Stimulated activated CD8-positive, alpha-beta memory T cell treated with anti-CD3 and anti-CD28 coated beads, Interleukin-7, amount 100 ng/mL, for 1 hour (primary cell): Measurements from ENCODE around the gene RXRA.
A peak's percentile ranks its signal among the peaks of the same experiment; 100 is the strongest.
"Not testable (repeated sequence)": the region's sequence is repeated elsewhere in the genome, so short reads cannot be mapped to it uniquely, and the experiment has no call there.

Experiments used
- DNase-seq, 2 donors: peaks; one replicate each; pipeline ENCODE4 v3.0.0-alpha.2; 2020; ENCODE audit warnings: low read depth in 2 of 2

The RXRA gene

DNA sequence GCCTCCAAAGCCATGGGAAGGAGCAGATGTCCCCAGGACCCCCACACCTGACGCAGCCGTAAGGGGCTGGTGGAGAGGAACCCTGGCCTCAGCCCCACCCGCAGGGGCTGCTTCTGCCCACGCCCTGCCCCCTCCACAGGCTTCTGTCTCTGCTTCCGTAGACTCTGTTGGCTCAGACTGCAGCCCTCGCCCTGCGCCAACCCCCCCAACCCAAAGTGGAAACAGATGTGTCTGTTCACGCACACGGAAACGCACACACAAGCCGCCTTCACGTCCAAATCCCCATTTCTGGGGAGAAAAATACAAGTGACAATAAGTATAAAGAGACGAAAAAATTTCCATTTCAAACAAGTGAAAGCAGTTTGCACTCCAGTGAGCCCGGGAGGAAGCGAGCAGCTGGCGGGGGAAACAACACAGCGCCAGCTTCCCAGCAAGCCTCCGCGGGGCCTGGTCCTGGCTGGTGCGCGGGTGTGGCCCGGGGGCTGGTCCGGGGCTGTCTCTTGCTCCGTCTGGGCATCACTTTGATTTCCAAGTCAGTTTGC, 32.6 kb upstream of the RXRA start:
- DNase-seq, result no peak

DNA sequence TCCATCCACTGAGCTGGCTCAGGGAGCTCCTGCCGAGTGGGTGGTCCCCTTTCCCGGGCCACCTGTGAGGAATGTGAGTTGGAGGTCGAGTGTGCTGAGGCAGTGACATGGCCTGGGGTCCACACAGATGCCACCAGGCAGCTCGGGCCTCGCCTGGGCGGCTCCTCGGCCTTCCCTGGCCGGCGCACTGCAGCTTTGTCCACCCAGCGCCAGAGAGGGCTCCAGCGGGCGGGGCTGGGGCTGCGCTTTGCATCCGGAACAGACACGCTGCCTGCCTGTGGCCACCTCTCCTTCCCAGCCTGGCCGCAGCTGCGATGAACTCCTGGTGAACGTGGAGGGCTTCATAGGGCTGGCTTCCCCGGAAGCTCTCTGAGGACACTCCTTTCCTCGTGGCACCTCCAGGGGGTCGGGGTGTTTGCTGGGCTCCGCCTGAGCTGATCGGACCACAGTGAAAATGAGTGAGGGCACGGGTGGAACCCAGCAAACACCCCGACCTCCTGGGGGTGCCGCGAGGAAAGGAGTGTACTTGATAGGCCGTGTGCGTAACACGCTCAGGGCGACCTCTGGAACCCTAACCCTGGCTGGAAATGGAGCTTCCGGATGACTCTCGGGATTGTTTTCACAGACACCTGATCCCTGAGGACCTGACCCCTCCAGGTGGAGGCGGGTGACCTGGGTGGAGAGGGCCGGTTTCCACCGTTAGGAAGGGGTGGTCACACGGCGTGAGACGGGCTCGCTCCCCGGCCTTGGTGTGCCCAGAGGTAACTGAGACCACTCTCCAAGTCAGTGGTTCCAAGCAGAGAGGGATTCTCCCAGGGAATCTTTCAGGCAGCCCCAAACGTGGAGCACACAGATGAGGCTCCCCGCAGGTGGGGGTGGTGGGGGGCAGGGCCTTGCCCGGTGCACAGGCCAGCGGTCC, 31.8 kb upstream of the RXRA start:
- DNase-seq, result no peak

GRCh38 chr9:134295101-134295745, 31.0 kb upstream of the RXRA start:
- no peak for DNase-seq

DNA sequence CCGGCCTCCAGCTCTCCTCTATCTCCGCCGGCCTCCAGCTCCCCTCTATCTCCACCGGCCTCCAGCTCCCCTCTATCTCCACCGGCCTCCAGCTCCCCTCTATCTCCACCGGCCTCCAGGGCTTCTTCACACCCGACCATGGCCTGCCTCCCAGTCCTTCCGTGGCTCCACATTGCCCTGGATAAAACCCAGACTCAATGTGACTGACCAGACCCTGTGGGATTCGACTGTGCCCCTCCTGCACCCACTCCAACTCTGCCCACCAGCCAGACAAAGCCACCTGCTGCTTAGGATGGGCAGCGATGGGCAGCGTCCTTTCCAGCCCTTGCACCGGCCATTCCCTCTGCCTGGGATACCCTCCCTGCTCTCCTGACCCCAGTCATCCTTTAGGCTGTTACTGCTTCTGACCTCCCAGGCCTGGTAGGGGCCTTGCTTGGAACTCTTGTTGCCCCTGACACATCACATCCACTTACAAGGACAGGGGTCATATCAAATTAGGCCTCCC, 30.5 kb upstream of the RXRA start:
- DNase-seq, result no peak

- no peak for DNase-seq
Measured at GRCh38 chr9:134296301-134297082, 29.8 kb upstream of the RXRA start.

DNA sequence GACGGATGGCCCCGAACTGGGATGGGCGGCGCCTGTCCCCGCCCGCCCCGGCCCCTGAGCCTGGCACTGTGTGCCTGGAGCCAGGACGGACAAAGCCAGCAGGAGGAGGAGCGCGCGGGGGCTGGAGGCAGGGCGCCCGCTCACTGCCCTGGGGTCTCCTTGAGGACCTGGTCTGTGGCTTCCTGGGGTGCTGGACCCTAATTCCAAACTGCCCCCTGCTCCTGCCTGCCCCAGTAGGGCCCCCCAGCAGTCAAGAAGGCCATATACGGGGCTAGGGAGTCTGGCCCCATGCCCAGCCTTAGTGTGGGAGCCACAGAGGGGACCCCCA, 29.2 kb upstream of the RXRA start:
- DNase-seq, result no peak

GRCh38 chr9:134297576-134297975, 28.7 kb upstream of the RXRA start:
- no peak for DNase-seq

- no peak for DNase-seq
Measured at GRCh38 chr9:134298000-134298399, 28.3 kb upstream of the RXRA start.

DNA sequence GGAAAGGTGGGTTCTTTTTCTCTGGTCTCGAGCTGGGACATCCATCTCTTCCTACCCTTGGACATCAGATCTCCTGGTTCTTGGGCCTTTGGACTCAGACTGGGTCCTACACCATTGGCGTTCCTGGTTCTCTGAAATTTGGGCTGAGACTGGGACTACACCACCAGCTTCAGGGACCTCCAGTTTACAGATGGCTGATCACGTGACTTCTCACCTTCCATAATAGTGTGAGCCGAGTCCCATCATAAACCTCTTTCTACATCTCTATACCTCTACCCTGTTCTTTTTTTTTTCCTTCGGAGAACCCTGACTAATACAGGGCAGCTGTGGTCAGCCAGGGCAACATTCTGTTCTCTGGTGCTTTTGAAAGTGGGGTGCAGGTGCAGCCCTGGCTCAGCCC, 27.2 kb upstream of the RXRA start:
- no peak for DNase-seq

DNA sequence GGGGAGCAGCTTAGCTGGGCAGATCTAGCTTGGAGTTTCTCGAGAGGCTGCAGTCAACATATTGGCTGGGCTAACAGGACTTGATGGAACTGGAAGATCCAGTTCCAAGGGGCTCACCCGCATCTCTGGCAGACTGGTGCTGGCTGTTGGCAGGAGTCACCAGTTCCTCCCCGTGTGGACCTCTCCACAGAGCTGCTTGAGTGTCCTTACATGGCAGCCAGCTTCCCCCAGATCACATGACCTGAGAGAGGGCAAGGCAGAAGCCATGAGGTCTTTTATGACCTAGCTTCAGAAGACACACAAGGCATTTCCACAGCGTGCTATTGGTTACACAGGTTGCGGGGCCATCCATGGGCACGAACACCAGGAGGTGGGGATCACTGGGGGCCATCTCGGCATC, 26.4 kb upstream of the RXRA start:
- DNase-seq, result no peak

GRCh38 chr9:134301387-134302129, 24.7 kb upstream of the RXRA start:
- DNase-seq, result peak in 1 of 2 donors; percentile 34

- DNase-seq, result no peak
Measured at GRCh38 chr9:134302130-134302817, 24.0 kb upstream of the RXRA start.

DNA sequence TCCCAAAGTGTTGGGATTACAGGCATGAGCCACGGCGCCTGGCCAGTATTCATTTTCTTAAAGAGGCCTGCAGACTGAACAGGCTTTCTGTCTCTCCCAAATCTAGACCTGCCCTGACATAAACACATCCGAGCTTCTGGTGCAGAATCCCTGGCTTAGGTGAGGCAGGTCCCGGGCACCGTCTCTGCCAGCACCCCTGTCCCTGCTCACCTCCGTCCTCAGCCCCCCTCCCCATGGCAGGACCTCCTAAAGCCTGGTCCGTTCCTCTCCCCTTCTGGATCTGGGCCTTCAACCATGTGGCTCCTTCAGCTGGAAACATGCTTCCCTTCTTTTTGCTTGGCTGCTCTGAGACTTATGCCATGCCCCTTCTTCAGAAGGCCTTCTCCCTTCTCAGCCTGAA, 22.7 kb upstream of the RXRA start:
- no peak for DNase-seq

GRCh38 chr9:134304261-134304660, 22.0 kb upstream of the RXRA start:
- no peak for DNase-seq

GRCh38 chr9:134304690-134305089, 21.6 kb upstream of the RXRA start:
- DNase-seq, result no peak

DNA sequence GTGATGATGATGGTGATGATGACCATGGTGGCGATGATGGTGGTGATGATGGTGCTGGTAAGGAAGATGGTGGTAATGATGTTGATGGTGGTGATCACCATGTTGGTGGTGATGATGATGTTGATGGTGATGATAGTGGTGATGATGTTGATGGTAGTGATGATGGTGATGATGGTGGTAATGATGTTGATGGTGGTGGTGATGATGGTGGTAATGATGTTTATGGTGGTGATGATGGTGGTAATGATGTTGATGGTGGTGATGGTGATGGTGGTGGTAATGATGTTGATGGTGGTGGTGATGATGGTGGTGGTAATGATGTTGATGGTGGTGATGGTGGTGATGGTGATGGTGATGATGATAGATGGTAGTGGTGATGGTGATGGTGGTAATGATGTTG, 20.7 kb upstream of the RXRA start:
- no peak for DNase-seq

- not testable (repeated sequence) for DNase-seq
Measured at GRCh38 chr9:134306042-134306441, 20.2 kb upstream of the RXRA start.

DNA sequence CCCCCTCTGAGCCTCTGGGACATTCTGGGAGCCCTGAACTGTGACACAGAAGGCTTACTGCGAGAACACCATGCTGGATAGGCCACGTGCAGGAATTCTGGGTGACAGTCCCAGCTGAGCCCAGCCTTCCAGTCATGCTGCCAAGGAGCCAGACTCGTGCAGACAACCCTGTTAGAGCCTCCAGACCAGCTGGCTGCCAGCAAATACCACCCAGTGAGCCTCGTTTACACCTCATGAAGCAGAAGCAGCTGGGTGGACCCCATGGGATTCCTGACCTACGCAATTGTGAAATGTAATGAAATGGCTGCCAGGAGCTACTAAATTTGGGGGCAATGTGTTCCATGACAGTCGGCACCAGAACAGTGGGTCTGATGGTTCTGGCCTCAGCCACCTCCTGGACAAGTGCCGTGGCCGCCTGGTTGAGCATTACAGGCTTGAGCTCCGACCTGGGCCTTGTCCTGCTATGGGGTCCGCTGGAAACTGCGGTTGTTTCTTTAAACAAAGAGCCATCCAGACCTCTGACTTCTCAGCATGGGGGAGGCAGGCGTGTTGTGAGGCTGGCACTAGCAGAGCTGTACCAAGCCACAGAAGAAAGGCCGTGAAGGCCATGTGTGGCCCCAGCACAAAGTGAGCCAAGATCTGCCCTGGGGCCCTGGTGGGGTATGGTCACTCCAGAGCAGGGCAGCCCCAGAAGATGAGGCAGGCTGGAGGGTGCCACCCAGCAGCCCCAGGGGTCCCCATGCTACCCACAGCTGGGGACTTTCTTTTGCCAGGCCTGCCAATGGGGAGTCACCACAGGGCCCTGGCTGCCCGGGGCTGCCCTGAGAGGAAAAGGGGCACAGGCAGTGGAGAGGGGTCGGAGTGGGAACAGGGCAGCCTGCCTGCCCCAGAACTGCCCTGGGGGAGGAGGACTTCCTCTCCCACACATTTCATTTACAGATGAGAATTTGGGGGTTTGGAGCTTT, 19.3 kb upstream of the RXRA start:
- DNase-seq, result no peak
